Breast epithelium (tissue), 4 donors: ENCODE measurements around the gene PARP3. TPM values are rescaled to one million over a fixed set of nuclear protein-coding genes. Genes with fewer than 3 reads are reported as not detected.

Experiments
- DNase-seq, 2 donors: peaks; one replicate each; pipeline ENCODE4 v3.0.0-alpha.2; 2019; ENCODE audit warnings: low spot score in 2 of 2
- H3K27ac ChIP-seq, 2 donors: fragments of 200-600 bp; sonication (generic) in 1 of 2; one replicate each; pipeline ENCODE4 v1.5.1; 2016 to 2019; ENCODE audit warnings: mild to moderate bottlenecking in 1 of 2
- H3K27me3 ChIP-seq, 2 donors: fragments of 200-600 bp; sonication (generic) in 1 of 2; one replicate each; pipeline versions ENCODE4 v1.5.1 to v1.6.0; 2017 to 2019; ENCODE audit warnings: control low read depth in 1 of 2, mild to moderate bottlenecking in 1 of 2
- H3K36me3 ChIP-seq: fragments of 200-600 bp; one replicate; pipeline ENCODE4 v1.5.1; 2019
- H3K4me1 ChIP-seq, 2 donors: fragments of 200-600 bp; sonication (generic); one replicate each; pipeline ENCODE4 v1.5.1; 2016 to 2019; ENCODE audit warnings: control low read depth in 1 of 2
- H3K4me3 ChIP-seq, 3 donors: fragments of 200-600 bp; sonication (generic); 1 replicate in 2 of 3; 2 replicates in 1 of 3; pipeline ENCODE4 v1.5.1; 2016 to 2019; ENCODE audit warnings: mild to moderate bottlenecking in 3 of 3, moderate library complexity in 2 of 3
- H3K9me3 ChIP-seq, 2 donors: fragments of 200-600 bp; sonication (generic) in 1 of 2; one replicate each; pipeline ENCODE4 v1.5.1; 2016 to 2019; ENCODE audit warnings: control low read depth in 1 of 2
- POLR2A ChIP-seq: fragments of 450-650 bp; IDR thresholded peaks from one replicate; pipeline ENCODE4 v1.6.1; 2016; ENCODE audit warnings: antibody characterized with exemption, mild to moderate bottlenecking, moderate library complexity
- POLR2AphosphoS5 ChIP-seq, 3 donors: sonication (generic); formaldehyde crosslinking; IDR thresholded peaks; one replicate each; pipeline ENCODE4 v1.6.1; 2017; ENCODE audit warnings: antibody characterized with exemption in 3 of 3
- intact Hi-C: fragments of 100-400 bp; cut with DNase I; formaldehyde crosslinking; loops from one replicate; pipeline ENCODE4 v1.15.1; 2023; ENCODE audit warnings: low total_unique reads
- total RNA-seq, 3 donors: library from RNA; depleted of rRNA; stranded (reverse); fragments of >200 nt; gene quantifications; one replicate each; pipeline ENCODE4 v1.1.0, GENCODE V29; 2016
- TF ChIP-seq, protein P1 (sequence below), 3 donors: fragments of 450-650 bp; IDR thresholded peaks; one replicate each; pipeline ENCODE4 v1.5.1; 2016 to 2017; ENCODE audit warnings: antibody characterized with exemption in 3 of 3, mild to moderate bottlenecking in 3 of 3, moderate library complexity in 3 of 3

PARP3 gene
- total RNA-seq, 3 donors from 2014 or later = 21.4 to 33.6 (median 31.8) TPM

GRCh38 chr3:51945031-51945840 is 3.1 kb downstream of the PARP3 start:
- H3K27ac ChIP-seq = no peak overlapping the region
- intact Hi-C loops = no loop called here
- H3K9me3 ChIP-seq = no peaks in the 10 kb centered on the region
- H3K27me3 ChIP-seq = no peaks in the 10 kb centered on the region
- DNase-seq = no peak
- TF ChIP-seq POLR2AphosphoS5 (IDR thresholded peaks at IDR 0.05) (no peak), POLR2A (no peak)
- TF ChIP-seq, protein P1, sequence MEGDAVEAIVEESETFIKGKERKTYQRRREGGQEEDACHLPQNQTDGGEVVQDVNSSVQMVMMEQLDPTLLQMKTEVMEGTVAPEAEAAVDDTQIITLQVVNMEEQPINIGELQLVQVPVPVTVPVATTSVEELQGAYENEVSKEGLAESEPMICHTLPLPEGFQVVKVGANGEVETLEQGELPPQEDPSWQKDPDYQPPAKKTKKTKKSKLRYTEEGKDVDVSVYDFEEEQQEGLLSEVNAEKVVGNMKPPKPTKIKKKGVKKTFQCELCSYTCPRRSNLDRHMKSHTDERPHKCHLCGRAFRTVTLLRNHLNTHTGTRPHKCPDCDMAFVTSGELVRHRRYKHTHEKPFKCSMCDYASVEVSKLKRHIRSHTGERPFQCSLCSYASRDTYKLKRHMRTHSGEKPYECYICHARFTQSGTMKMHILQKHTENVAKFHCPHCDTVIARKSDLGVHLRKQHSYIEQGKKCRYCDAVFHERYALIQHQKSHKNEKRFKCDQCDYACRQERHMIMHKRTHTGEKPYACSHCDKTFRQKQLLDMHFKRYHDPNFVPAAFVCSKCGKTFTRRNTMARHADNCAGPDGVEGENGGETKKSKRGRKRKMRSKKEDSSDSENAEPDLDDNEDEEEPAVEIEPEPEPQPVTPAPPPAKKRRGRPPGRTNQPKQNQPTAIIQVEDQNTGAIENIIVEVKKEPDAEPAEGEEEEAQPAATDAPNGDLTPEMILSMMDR (IDR thresholded peaks at IDR 0.05) = no peak
- peaks cover 7 to 18% of the 10 kb centered on the region in 2 donors for H3K4me1 ChIP-seq
- H3K36me3 ChIP-seq = no peaks in the 10 kb centered on the region
- no peak overlapping the region for H3K4me3 ChIP-seq

DNA sequence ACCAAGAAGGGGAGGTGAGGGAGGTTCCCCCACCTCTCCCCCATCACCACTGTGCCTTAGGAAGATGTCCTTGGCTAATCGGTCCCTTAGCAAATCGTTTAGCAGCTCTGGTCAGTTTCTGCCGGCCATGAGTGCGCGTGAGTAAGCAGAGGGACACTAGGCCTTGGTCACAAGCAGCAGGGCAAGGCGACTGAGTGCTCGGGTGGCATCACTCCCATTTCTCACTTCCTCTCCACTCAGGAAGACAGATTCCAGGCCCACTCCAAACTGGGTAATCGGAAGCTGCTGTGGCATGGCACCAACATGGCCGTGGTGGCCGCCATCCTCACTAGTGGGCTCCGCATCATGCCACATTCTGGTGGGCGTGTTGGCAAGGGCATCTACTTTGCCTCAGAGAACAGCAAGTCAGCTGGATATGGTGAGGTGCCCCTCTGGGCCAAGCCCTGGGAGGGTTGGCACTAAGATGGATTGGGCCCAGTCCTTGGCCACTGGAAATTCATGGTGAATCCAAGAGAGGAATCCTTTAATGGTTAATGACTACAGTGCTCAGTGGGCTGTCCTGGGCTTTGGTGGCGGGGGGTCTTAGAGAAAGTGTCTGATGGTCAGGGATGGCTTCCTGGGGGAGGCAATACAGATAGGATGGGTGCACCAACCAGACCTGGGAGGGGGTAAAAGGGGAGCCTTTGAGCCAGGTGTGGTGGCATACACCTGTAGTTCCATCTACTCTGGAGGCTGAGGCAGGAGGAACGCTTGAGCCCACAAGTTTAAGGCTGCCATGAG is 4.0 kb downstream of the PARP3 start:
- intact Hi-C loops = no loop called here
- H3K4me1 ChIP-seq = peaks cover 7 to 13% of the 10 kb centered on the region in 2 donors
- no peaks in the 10 kb centered on the region for H3K27me3 ChIP-seq
- no peak overlapping the region for H3K4me3 ChIP-seq
- no peak for TF ChIP-seq POLR2A
- TF ChIP-seq, protein P1 (IDR thresholded peaks at IDR 0.05) = no peak
- TF ChIP-seq POLR2AphosphoS5 (IDR thresholded peaks at IDR 0.05) = no peak
- H3K9me3 ChIP-seq = no peaks in the 10 kb centered on the region
- H3K27ac ChIP-seq = no peak overlapping the region
- H3K36me3 ChIP-seq = no peaks in the 10 kb centered on the region
- no peak for DNase-seq

- Histone ChIP-seq H3K4me3 (no peak overlapping the region), H3K4me1 (peaks cover 7 to 10% of the 10 kb centered on the region in 2 donors), H3K27ac (no peak overlapping the region), H3K27me3 (no peaks in the 10 kb centered on the region), H3K9me3 (no peaks in the 10 kb centered on the region), H3K36me3 (no peaks in the 10 kb centered on the region)
- intact Hi-C loops = no loop called here
- TF ChIP-seq POLR2A (no peak), POLR2AphosphoS5 (IDR thresholded peaks at IDR 0.05) (no peak)
- TF ChIP-seq, protein P1 (IDR thresholded peaks at IDR 0.05) = no peak
- no peak for DNase-seq
Observed at GRCh38 chr3:51946796-51947195, 4.6 kb downstream of the PARP3 start.

DNA sequence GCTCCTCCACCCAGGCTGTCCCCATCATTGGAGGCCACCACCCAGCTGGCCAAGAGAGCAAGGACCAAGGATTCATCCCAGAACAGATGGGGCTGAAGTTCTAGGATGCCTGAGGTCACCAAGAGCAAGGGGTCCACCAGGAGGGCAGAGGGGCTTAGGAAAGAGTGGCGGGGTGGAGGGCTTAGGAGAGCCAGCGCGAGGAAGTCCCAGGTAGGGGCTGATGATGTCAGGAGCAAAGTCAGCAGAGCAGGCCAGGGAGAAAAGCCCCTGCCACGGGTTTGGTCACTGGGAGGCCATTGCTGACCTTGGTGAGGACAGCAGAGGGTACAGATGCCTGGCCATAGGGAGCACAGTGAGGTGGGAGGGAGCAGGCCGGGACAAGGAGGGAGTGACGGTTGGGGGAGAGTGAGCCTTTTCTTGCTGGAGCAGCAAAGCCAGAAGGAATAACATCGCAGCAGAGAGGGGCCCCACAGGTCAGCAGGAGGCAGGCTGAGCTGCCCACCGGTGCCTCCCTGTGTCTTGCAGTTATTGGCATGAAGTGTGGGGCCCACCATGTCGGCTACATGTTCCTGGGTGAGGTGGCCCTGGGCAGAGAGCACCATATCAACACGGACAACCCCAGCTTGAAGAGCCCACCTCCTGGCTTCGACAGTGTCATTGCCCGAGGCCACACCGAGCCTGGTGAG is 5.2 kb downstream of the PARP3 start:
- DNase-seq = no peak
- H3K4me1 ChIP-seq = peaks cover 7 to 10% of the 10 kb centered on the region in 2 donors
- no peaks in the 10 kb centered on the region for H3K36me3 ChIP-seq
- TF ChIP-seq POLR2A (no peak), POLR2AphosphoS5 (IDR thresholded peaks at IDR 0.05) (no peak)
- TF ChIP-seq, protein P1 (IDR thresholded peaks at IDR 0.05) = no peak
- H3K27me3 ChIP-seq = no peaks in the 10 kb centered on the region
- H3K27ac ChIP-seq = no peak overlapping the region
- H3K9me3 ChIP-seq = no peaks in the 10 kb centered on the region
- H3K4me3 ChIP-seq = no peak overlapping the region
- intact Hi-C loops = no loop called here
